ENCODE results near the gene BCL2L13. TPM values are rescaled to one million over a fixed set of nuclear protein-coding genes. Genes with fewer than 3 reads are reported as not detected.

The BCL2L13 gene
- total and polyA plus RNA-seq, 10 donors: 13.4 to 53.5 (median 35.9) TPM

DNA sequence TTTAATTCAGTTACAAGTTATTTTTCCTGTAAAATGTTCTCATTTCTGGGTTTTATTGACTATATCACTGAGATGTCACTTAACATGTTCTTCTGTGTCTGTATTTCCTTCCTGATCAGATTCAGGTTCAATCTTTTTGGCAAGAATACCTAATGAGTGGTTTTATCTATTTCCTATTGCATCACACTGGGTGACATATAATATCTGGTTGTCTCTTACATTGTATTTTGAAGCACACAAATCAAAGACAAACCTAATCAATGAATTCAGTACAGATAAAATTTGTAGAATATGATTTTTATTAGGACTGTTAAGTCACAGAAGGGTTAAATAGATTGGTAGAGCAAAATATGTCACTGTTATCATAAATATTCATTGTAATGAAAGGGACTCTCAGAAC, 60.4 kb downstream of the BCL2L13 start:
- no peak for DNase-seq
- no peak for TF ChIP-seq POLR2A (IDR thresholded peaks at IDR 0.05)
- TF ChIP-seq, protein P1, sequence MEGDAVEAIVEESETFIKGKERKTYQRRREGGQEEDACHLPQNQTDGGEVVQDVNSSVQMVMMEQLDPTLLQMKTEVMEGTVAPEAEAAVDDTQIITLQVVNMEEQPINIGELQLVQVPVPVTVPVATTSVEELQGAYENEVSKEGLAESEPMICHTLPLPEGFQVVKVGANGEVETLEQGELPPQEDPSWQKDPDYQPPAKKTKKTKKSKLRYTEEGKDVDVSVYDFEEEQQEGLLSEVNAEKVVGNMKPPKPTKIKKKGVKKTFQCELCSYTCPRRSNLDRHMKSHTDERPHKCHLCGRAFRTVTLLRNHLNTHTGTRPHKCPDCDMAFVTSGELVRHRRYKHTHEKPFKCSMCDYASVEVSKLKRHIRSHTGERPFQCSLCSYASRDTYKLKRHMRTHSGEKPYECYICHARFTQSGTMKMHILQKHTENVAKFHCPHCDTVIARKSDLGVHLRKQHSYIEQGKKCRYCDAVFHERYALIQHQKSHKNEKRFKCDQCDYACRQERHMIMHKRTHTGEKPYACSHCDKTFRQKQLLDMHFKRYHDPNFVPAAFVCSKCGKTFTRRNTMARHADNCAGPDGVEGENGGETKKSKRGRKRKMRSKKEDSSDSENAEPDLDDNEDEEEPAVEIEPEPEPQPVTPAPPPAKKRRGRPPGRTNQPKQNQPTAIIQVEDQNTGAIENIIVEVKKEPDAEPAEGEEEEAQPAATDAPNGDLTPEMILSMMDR (IDR thresholded peaks at IDR 0.05 in 8 of 11, conservative IDR thresholded peaks at IDR 0.05 in 3 of 11): no peak
- TF ChIP-seq POLR2AphosphoS5 (IDR thresholded peaks at IDR 0.05): no peak
- Histone ChIP-seq H3K4me3 (no peak overlapping the region), H3K27me3 (replicated peaks in 1 of 7) (no peaks in the 10 kb centered on the region), H3K36me3 (peaks cover 0 to 73% (median 13%) of the 10 kb centered on the region in 6 donors), H3K27ac (no peak overlapping the region), H3K4me1 (peaks cover 0 to 26% (median 5%) of the 10 kb centered on the region in 6 donors), H3K9me3 (no peaks in the 10 kb centered on the region)
- intact Hi-C loops (cut with DNase I; ENCODE audit: low total_unique reads): no loop called here

DNA sequence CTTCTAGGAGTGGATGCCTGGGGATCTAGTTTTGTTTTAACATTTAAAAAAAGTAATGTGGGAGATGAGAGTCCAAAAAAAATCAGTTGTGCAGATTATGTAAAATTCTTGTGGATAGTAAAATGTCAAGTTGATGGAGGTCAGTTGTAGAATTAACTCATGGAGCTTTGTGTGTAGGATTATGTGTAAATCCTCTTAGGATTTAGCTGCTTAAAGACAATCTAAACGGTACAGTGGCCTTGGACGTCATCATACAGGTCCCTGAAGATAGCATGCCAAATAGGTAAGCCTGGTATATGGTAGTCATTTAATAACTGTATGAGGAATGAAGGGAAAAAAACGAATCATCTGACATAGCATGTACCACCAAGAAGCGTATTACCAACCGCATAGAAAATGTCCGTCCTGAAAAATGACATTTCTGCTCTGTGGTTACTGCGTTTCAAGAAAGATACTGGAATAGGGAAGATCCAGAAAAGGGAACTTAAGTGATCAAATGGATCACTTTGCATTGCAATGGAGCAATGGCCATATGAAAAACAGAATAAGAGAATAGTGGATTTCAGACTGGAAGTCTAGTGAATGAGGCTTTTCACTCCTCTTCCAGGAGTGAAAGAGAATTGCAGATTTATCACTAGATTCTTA, 61.3 kb downstream of the BCL2L13 start:
- no peak overlapping the region for H3K4me3 ChIP-seq
- peaks cover 0 to 71% (median 15%) of the 10 kb centered on the region in 6 donors for H3K36me3 ChIP-seq
- no peak overlapping the region for H3K27ac ChIP-seq
- H3K27me3 ChIP-seq (replicated peaks in 1 of 7): no peaks in the 10 kb centered on the region
- H3K4me1 ChIP-seq: peaks cover 0 to 26% (median 5%) of the 10 kb centered on the region in 6 donors
- no peak for TF ChIP-seq POLR2AphosphoS5 (IDR thresholded peaks at IDR 0.05)
- DNase-seq: no peak
- no peaks in the 10 kb centered on the region for H3K9me3 ChIP-seq
- 66 to 87% (median 78%) methylated on average over 7 of the region's 7 CpGs for WGBS, 5 donors
- intact Hi-C loops (cut with DNase I; ENCODE audit: low total_unique reads): no loop called here

DNA sequence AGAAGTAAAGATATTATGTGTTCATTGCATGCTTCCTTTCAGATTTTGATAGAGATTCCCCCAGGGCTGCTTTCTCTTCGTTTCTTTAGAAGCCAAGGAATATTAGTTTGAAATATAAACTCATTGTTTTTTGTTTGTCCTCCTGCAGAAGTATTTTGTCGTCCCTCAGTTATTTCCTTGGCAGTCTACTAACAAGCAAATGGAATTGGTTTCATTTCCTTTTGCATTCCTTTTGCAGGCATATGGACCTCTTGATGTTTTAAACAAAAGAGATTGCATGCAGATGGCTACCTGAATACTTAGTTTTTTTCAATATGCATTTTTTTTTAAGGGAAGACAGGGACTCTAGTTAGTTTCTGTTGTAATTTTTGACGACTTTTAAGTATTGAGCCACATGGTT, 62.2 kb downstream of the BCL2L13 start:
- peaks cover 0 to 71% (median 13%) of the 10 kb centered on the region in 6 donors for H3K36me3 ChIP-seq
- H3K27me3 ChIP-seq (replicated peaks in 1 of 7): no peaks in the 10 kb centered on the region
- TF ChIP-seq POLR2AphosphoS5 (IDR thresholded peaks at IDR 0.05): no peak
- TF ChIP-seq, protein P1 (IDR thresholded peaks at IDR 0.05 in 8 of 11, conservative IDR thresholded peaks at IDR 0.05 in 3 of 11): no peak
- no peak for TF ChIP-seq POLR2A (IDR thresholded peaks at IDR 0.05)
- H3K9me3 ChIP-seq: no peaks in the 10 kb centered on the region
- intact Hi-C loops (cut with DNase I; ENCODE audit: low total_unique reads): no loop called here
- WGBS, 5 donors: 39 to 50% (median 44%) methylated on average over 3 of the region's 3 CpGs
- H3K4me3 ChIP-seq: no peak overlapping the region
- no peak overlapping the region for H3K27ac ChIP-seq
- DNase-seq: no peak
- peaks cover 0 to 29% (median 6%) of the 10 kb centered on the region in 6 donors for H3K4me1 ChIP-seq

DNA sequence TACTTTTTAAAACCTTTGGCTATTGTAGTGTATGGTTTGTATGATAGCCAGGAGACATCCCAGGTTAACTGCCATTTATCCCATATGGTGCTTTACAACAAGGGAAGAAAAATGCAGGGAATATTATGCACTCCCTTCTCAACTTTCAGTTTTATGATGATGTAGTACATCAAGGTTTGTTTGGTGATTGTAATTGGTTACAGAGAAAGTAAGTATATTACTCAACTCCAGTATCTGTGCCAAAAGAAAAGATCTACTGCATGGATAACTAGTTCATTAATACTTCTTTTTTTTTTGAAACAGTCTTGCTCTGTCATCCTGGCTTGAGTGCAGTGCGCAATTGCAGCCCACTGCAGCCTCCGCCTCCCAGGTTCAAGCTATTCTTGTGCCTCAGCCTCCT, 65.3 kb downstream of the BCL2L13 start:
- Histone ChIP-seq H3K27ac (no peak overlapping the region), H3K4me1 (peaks cover 4 to 49% (median 19%) of the 10 kb centered on the region in 6 donors), H3K36me3 (peaks cover 0 to 56% (median 11%) of the 10 kb centered on the region in 6 donors), H3K9me3 (no peaks in the 10 kb centered on the region), H3K4me3 (no peak overlapping the region), H3K27me3 (replicated peaks in 1 of 7) (no peaks in the 10 kb centered on the region)
- WGBS, 5 donors: 93 to 98% (median 97%) methylated on average over 2 of the region's 2 CpGs
- no peak for DNase-seq
- intact Hi-C loops (cut with DNase I; ENCODE audit: low total_unique reads): no loop called here
- TF ChIP-seq POLR2A (IDR thresholded peaks at IDR 0.05): no peak
- TF ChIP-seq, protein P1 (IDR thresholded peaks at IDR 0.05 in 8 of 11, conservative IDR thresholded peaks at IDR 0.05 in 3 of 11): no peak
- TF ChIP-seq POLR2AphosphoS5 (IDR thresholded peaks at IDR 0.05): no peak

All from spleen (tissue), 11 donors.